Panc1 (cell line): Measurements from ENCODE around the gene SEPHS2. TPM values are rescaled to one million over a fixed set of nuclear protein-coding genes. Genes with fewer than 3 reads are reported as not detected.

Experiments
- ATAC-seq: fragments of 200-7000 bp; cut with Tn5 transposase; 2 replicates; pipeline ENCODE4 v1.9.1; 2020; ENCODE audit warnings: mild to moderate bottlenecking, moderate library complexity
- BruUV-seq: library from RNA; stranded (reverse); fragments of 400-500 nt; replicated peaks from 2 replicates; lab custom pipeline; 2021; lab: Mats Ljungman, UMichigan
- CTCF ChIA-PET: fragments of 300-600 bp; sonication (Branson Sonifier 250); formaldehyde crosslinking; loops from one replicate; lab custom pipeline; 2022; ENCODE audit warnings: antibody characterized with exemption; lab: Charles Lee
- POLR2A ChIA-PET: fragments of 300-600 bp; sonication (Branson Sonifier 250); formaldehyde crosslinking; loops from one replicate; lab custom pipeline; 2022; ENCODE audit warnings: antibody characterized with exemption; lab: Charles Lee
- DNase-seq: peaks from one replicate; pipeline ENCODE4 v3.0.0-alpha.2; 2010; ENCODE audit warnings: low read depth, low spot score
- H3K27ac ChIP-seq: 2 replicates; pipeline ENCODE4 v1.5.1; 2011; ENCODE audit warnings: mild to moderate bottlenecking, low read length, inconsistent platforms
- H3K27me3 ChIP-seq: fragments of 200-500 bp; sonication (Bioruptor generic); 2 replicates; pipeline ENCODE4 v1.6.0; 2014; ENCODE audit warnings: low read length, inconsistent platforms; ENCODE audit not compliant: control insufficient read depth, insufficient read depth
- H3K36me3 ChIP-seq: fragments of 200-500 bp; sonication (Bioruptor generic); 2 replicates; pipeline ENCODE4 v1.5.1; 2014; ENCODE audit warnings: inconsistent platforms, mild to moderate bottlenecking, low read length, moderate library complexity; ENCODE audit not compliant: control insufficient read depth, insufficient read depth
- H3K4me1 ChIP-seq: 2 replicates; pipeline ENCODE4 v1.5.1; 2011; ENCODE audit warnings: inconsistent platforms, mild to moderate bottlenecking, low read length, moderate library complexity; ENCODE audit not compliant: control insufficient read depth, insufficient read depth
- H3K4me3 ChIP-seq, 2 experiments: 2 replicates each; pipeline ENCODE4 v1.5.1; 2011 to 2012; ENCODE audit warnings: low read depth in 2 of 2, low read length in 2 of 2, mild to moderate bottlenecking in 2 of 2, inconsistent platforms in 1 of 2, moderate library complexity in 1 of 2
- H3K9me3 ChIP-seq: fragments of 200-500 bp; sonication (Bioruptor generic); 2 replicates; pipeline ENCODE4 v1.5.1; 2014; ENCODE audit warnings: low read depth, mild to moderate bottlenecking, inconsistent platforms, low read length, moderate library complexity; ENCODE audit not compliant: control insufficient read depth, insufficient read depth
- POLR2AphosphoS5 ChIP-seq: IDR thresholded peaks from 2 replicates; pipeline ENCODE4 v1.6.1; 2012; ENCODE audit warnings: mild to moderate bottlenecking, low read depth, low read length, moderate library complexity
- SIN3A ChIP-seq: IDR thresholded peaks from 2 replicates; pipeline ENCODE4 v1.6.1; 2012; ENCODE audit warnings: low read depth, mild to moderate bottlenecking, low read length, moderate library complexity, borderline replicate concordance; ENCODE audit not compliant: insufficient read depth
- TCF7L2 ChIP-seq: IDR thresholded peaks from 2 replicates; pipeline ENCODE4 v1.6.1; 2011; ENCODE audit warnings: mild to moderate bottlenecking, low read depth, low read length, inconsistent platforms
- in situ Hi-C: cut with HindIII; loops from 2 replicates; pipeline ENCODE4 v1.10.0; 2016; ENCODE audit warnings: low sequenced_read_pairs, low pct_unique_long_range_greater_than_20kb
- intact Hi-C: fragments of 100-400 bp; cut with micrococcal nuclease; formaldehyde crosslinking; loops from one replicate; pipeline ENCODE4 v1.10.0; 2022; ENCODE audit not compliant: unreplicated experiment
- total RNA-seq: library from RNA; stranded (reverse); gene quantifications from one replicate; pipeline ENCODE4 v1.2.1, GENCODE V29; 2021; ENCODE audit not compliant: unreplicated experiment
- TF ChIP-seq, protein P1 (sequence below): fragments of 450-650 bp; IDR thresholded peaks from 2 replicates; pipeline ENCODE4 v1.5.1; 2017; ENCODE audit warnings: mild to moderate bottlenecking
- TF ChIP-seq, protein P2 (sequence below), 2 experiments: IDR thresholded peaks; 2 replicates each; pipeline ENCODE4 v1.6.1; 2011 to 2012; ENCODE audit warnings: low read depth in 2 of 2, control low read depth in 1 of 2, low read length in 1 of 2, mild to moderate bottlenecking in 1 of 2, moderate library complexity in 1 of 2; ENCODE audit not compliant: insufficient read depth in 1 of 2

SEPHS2 gene
- total RNA-seq, 1 experiment from 2014 or later: 68.5 TPM

DNA sequence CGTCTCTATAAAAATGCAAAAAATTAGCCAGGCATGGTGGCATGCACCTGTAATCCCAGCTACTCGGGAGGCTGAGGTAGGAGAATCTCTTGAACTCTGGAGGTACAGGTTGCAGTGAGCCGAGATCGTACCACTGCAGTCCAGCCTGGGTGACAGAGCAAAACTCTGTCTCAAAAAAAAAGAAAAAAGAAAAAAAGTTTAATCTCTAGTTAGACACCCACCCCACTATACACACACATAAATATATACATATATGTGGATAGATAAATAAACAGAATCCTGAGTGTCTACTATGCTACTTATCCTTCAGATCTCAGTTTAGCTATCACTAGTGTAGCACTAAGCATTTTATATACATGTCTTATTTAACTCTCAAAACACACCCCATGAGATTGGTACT lies 45.6 kb upstream of the SEPHS2 start:
- ATAC-seq (no peak), DNase-seq (no peak)
- POLR2A ChIA-PET: no interaction called here
- Histone ChIP-seq H3K27ac (no peak overlapping the region), H3K36me3 (no peaks in the 10 kb centered on the region), H3K4me1 (0 out of 2 replicates have a peak, but pooled peaks cover 3% of the 10 kb centered on the region), H3K9me3 (no peaks in the 10 kb centered on the region), H3K27me3 (no peaks in the 10 kb centered on the region), H3K4me3 (no peak overlapping the region)
- no peak for TF ChIP-seq TCF7L2
- TF ChIP-seq, protein P1, sequence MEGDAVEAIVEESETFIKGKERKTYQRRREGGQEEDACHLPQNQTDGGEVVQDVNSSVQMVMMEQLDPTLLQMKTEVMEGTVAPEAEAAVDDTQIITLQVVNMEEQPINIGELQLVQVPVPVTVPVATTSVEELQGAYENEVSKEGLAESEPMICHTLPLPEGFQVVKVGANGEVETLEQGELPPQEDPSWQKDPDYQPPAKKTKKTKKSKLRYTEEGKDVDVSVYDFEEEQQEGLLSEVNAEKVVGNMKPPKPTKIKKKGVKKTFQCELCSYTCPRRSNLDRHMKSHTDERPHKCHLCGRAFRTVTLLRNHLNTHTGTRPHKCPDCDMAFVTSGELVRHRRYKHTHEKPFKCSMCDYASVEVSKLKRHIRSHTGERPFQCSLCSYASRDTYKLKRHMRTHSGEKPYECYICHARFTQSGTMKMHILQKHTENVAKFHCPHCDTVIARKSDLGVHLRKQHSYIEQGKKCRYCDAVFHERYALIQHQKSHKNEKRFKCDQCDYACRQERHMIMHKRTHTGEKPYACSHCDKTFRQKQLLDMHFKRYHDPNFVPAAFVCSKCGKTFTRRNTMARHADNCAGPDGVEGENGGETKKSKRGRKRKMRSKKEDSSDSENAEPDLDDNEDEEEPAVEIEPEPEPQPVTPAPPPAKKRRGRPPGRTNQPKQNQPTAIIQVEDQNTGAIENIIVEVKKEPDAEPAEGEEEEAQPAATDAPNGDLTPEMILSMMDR: no peak
- TF ChIP-seq POLR2AphosphoS5: no peak
- TF ChIP-seq, protein P2, sequence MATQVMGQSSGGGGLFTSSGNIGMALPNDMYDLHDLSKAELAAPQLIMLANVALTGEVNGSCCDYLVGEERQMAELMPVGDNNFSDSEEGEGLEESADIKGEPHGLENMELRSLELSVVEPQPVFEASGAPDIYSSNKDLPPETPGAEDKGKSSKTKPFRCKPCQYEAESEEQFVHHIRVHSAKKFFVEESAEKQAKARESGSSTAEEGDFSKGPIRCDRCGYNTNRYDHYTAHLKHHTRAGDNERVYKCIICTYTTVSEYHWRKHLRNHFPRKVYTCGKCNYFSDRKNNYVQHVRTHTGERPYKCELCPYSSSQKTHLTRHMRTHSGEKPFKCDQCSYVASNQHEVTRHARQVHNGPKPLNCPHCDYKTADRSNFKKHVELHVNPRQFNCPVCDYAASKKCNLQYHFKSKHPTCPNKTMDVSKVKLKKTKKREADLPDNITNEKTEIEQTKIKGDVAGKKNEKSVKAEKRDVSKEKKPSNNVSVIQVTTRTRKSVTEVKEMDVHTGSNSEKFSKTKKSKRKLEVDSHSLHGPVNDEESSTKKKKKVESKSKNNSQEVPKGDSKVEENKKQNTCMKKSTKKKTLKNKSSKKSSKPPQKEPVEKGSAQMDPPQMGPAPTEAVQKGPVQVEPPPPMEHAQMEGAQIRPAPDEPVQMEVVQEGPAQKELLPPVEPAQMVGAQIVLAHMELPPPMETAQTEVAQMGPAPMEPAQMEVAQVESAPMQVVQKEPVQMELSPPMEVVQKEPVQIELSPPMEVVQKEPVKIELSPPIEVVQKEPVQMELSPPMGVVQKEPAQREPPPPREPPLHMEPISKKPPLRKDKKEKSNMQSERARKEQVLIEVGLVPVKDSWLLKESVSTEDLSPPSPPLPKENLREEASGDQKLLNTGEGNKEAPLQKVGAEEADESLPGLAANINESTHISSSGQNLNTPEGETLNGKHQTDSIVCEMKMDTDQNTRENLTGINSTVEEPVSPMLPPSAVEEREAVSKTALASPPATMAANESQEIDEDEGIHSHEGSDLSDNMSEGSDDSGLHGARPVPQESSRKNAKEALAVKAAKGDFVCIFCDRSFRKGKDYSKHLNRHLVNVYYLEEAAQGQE (IDR thresholded peaks at IDR 0.05; ENCODE audit: insufficient read depth in 1 of 2, low read depth in 2 of 2, low read length in 1 of 2): no peak
- no peak for TF ChIP-seq SIN3A
- BruUV-seq: no TSS peak
- intact Hi-C loops: no loop called here
- in situ Hi-C loops: no loop called here
- CTCF ChIA-PET: no interaction called here

DNA sequence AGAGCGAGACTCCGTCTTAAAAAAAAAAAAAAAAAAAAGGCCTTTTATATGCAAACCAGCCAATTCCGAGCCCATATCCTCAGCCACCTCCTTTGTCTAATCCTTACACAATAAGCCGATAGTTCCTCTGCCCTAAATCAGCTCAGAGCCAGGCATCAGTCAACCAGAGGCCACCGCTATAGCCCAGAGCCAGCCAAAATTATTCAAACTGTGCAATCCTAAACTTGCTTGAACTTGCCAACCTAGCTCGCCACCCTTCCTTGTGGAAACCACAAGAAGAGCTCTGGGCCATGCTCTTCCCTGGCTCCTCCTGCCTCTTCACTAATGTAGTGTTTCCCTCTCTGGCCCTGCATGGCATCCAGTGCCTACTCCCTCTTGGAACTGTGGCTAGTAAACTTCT lies 44.5 kb upstream of the SEPHS2 start:
- H3K27me3 ChIP-seq: no peaks in the 10 kb centered on the region
- DNase-seq (no peak), ATAC-seq (no peak)
- no peak overlapping the region for H3K27ac ChIP-seq
- H3K4me1 ChIP-seq: 0 out of 2 replicates have a peak, but pooled peaks cover 3% of the 10 kb centered on the region
- BruUV-seq: no TSS peak
- intact Hi-C loops: no loop called here
- in situ Hi-C loops: no loop called here
- H3K9me3 ChIP-seq: no peaks in the 10 kb centered on the region
- ChIA-PET POLR2A (interaction anchor here (0.6 kb wide), 1 partner anchor 118 kb away, joined by 17 read pairs; no protein-coding TSS in a partner anchor), CTCF (no interaction called here)
- no peak for TF ChIP-seq POLR2AphosphoS5
- no peak for TF ChIP-seq SIN3A
- TF ChIP-seq, protein P1: no peak
- TF ChIP-seq TCF7L2: no peak
- TF ChIP-seq, protein P2 (IDR thresholded peaks at IDR 0.05; ENCODE audit: insufficient read depth in 1 of 2, low read depth in 2 of 2, low read length in 1 of 2): no peak
- H3K4me3 ChIP-seq: no peak overlapping the region
- no peaks in the 10 kb centered on the region for H3K36me3 ChIP-seq
